Ishikawa (cell line): Measurements from ENCODE around the gene PELO.

Experiments
- NFIC ChIP-seq: IDR thresholded peaks from 2 replicates; pipeline ENCODE4 v1.6.1; 2012
- YY1 ChIP-seq: IDR thresholded peaks from 2 replicates; pipeline ENCODE4 v1.6.1; 2012; ENCODE audit warnings: low read depth

GRCh38 chr5:52807037-52807436, 19.3 kb downstream of the PELO start:
- TF ChIP-seq YY1 (no peak), NFIC (no peak)
